Thyroid gland (tissue), 4 donors: Measurements from ENCODE around the gene MGAT4C.

ENCODE experiments used
- CTCF ChIP-seq, 6 experiments: fragments of 200-600 bp in 3 of 6; fragments of 450-650 bp in 3 of 6; sonication (generic) in 3 of 6; IDR thresholded peaks; one replicate each; pipeline ENCODE4 v1.5.1; 2016 to 2019; ENCODE audit warnings: antibody characterized with exemption in 6 of 6, mild to moderate bottlenecking in 2 of 6, inconsistent platforms in 1 of 6, moderate library complexity in 1 of 6
- POLR2A ChIP-seq, 2 donors: fragments of 450-650 bp; IDR thresholded peaks; one replicate each; pipeline ENCODE4 v1.6.1; 2017; ENCODE audit warnings: antibody characterized with exemption in 2 of 2, mild to moderate bottlenecking in 2 of 2, moderate library complexity in 1 of 2

- no peak for TF ChIP-seq CTCF (IDR thresholded peaks at IDR 0.05)
- TF ChIP-seq POLR2A (IDR thresholded peaks at IDR 0.05): no peak
These were observed 159.0 kb downstream of the MGAT4C start for GRCh38 chr12:86097161-86097560.
